ENCODE results near the gene RPL10.

Gene RPL10

DNA sequence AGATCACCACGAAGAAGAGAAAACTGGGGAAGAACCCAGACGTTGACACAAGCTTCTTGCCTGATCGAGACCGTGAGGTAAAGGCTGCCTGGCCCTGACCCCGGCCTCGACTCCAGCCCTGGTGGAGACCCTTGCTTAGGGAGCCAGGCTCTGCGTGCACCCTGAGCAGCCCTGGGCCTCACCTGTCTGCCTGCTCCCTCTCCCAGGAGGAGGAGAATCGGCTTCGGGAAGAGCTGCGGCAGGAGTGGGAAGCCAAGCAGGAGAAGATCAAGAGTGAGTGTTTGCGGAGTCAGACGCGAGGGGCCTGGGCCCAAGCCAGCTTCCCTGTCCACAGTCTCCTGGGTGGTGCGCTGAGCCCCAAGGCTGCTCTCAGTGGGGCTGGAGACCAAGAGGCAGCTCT lies 50.3 kb downstream of the RPL10 start:
- H4K20me1 ChIP-seq (ENCODE audit: insufficient read depth) = no peaks in the 10 kb centered on the region
- no peak for TF ChIP-seq CTCF (conservative IDR thresholded peaks at IDR 0.05; ENCODE audit: low read depth, low read length)
- no peaks in the 10 kb centered on the region for H3K36me3 ChIP-seq (ENCODE audit: insufficient read depth)
- no peak overlapping the region for H3K27ac ChIP-seq
- no peak overlapping the region for H3K9ac ChIP-seq
- H3K79me2 ChIP-seq (ENCODE audit: insufficient read depth, low read depth) = no peaks in the 10 kb centered on the region
- H2AFZ ChIP-seq (ENCODE audit: low read depth) = no peak overlapping the region
- no peak overlapping the region for H3K4me2 ChIP-seq
- peaks cover 2% of the 10 kb centered on the region for H3K4me1 ChIP-seq (ENCODE audit: low read depth, poor library complexity, severe bottlenecking)
- no peaks in the 10 kb centered on the region for H3K27me3 ChIP-seq (ENCODE audit: insufficient read depth, low read depth)
- H3K4me3 ChIP-seq (IDR thresholded peaks at IDR 0.05; ENCODE audit: insufficient read depth, low read depth, low read length) = no peak overlapping the region

DNA sequence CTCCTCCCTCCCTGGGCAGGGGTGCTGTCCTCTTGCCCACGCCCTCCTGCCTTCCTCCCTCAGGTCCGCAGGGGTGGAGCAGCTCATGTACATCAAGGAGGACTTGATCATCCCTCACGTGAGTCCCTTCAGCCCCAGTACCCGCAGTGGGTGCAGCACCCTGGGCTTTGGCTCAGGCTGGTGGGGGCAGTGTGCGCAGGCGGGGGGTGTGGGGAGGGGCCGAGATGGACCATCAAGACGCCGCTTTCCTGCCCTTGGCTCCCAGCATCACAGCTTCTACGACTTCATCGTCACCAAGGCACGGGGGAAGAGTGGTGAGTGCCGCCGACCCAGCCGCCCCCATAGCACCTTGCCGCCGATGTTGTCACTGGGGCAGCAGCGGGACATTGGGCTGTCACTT lies 51.4 kb downstream of the RPL10 start:
- no peak overlapping the region for H3K27ac ChIP-seq
- H3K79me2 ChIP-seq (ENCODE audit: insufficient read depth, low read depth) = no peaks in the 10 kb centered on the region
- H3K27me3 ChIP-seq (ENCODE audit: insufficient read depth, low read depth) = no peaks in the 10 kb centered on the region
- H2AFZ ChIP-seq (ENCODE audit: low read depth) = no peak overlapping the region
- no peaks in the 10 kb centered on the region for H3K36me3 ChIP-seq (ENCODE audit: insufficient read depth)
- no peak for TF ChIP-seq CTCF (conservative IDR thresholded peaks at IDR 0.05; ENCODE audit: low read depth, low read length)
- H3K4me1 ChIP-seq (ENCODE audit: low read depth, poor library complexity, severe bottlenecking) = no peaks in the 10 kb centered on the region
- no peak overlapping the region for H3K9ac ChIP-seq
- no peaks in the 10 kb centered on the region for H4K20me1 ChIP-seq (ENCODE audit: insufficient read depth)
- H3K4me3 ChIP-seq (IDR thresholded peaks at IDR 0.05; ENCODE audit: insufficient read depth, low read depth, low read length) = no peak overlapping the region
- no peak overlapping the region for H3K4me2 ChIP-seq

- no peaks in the 10 kb centered on the region for H3K36me3 ChIP-seq (ENCODE audit: insufficient read depth)
- H3K79me2 ChIP-seq (ENCODE audit: insufficient read depth, low read depth) = no peaks in the 10 kb centered on the region
- no peak for TF ChIP-seq CTCF (conservative IDR thresholded peaks at IDR 0.05; ENCODE audit: low read depth, low read length)
Observed at GRCh38 chrX:154450312-154450711, 52.1 kb downstream of the RPL10 start.

More at GRCh38 chrX:154450312-154450711, 52.1 kb downstream of the RPL10 start:
- H3K4me3 ChIP-seq (IDR thresholded peaks at IDR 0.05; ENCODE audit: insufficient read depth, low read depth, low read length) = no peak overlapping the region
- H4K20me1 ChIP-seq (ENCODE audit: insufficient read depth) = no peaks in the 10 kb centered on the region
- H3K9ac ChIP-seq = no peak overlapping the region
- H3K27me3 ChIP-seq (ENCODE audit: insufficient read depth, low read depth) = no peaks in the 10 kb centered on the region
- H3K27ac ChIP-seq = no peak overlapping the region
- H3K4me2 ChIP-seq = no peak overlapping the region
- H3K4me1 ChIP-seq (ENCODE audit: low read depth, poor library complexity, severe bottlenecking) = no peaks in the 10 kb centered on the region
- H2AFZ ChIP-seq (ENCODE audit: low read depth) = no peak overlapping the region

Measured in KMS-11 (cell line).